Fibroblast of upper back skin (primary cell): ENCODE data around the gene ZNF256.

Source experiments
- DNase-seq: peaks from one replicate; pipeline ENCODE4 v3.0.0-alpha.2; 2013

Gene ZNF256

GRCh38 chr19:57947419-57948134 is at the start of gene ZNF256:
Gene ZNF256 (minus strand): TSS chr19:57947706. CDS start chr19:57947474, 232 bp downstream.
- peak; percentile 92 for DNase-seq

GRCh38 chr19:57992841-57993240 is 45.3 kb upstream of the ZNF256 start:
- DNase-seq = no peak

GRCh38 chr19:57978586-57979289 is 31.2 kb upstream of the ZNF256 start:
- no peak for DNase-seq

- no peak for DNase-seq
Measured at GRCh38 chr19:57974434-57974833, 26.9 kb upstream of the ZNF256 start, which contains the start of gene C19orf18. Gene C19orf18 (minus strand): TSS chr19:57974534. CDS start chr19:57974432, 102 bp downstream.

GRCh38 chr19:57964761-57965160 is 17.3 kb upstream of the ZNF256 start:
- DNase-seq = no peak

GRCh38 chr19:57961785-57962184 is 14.3 kb upstream of the ZNF256 start:
- no peak for DNase-seq

GRCh38 chr19:57954996-57955395 is 7.5 kb upstream of the ZNF256 start:
- no peak for DNase-seq

- no peak for DNase-seq
Measured at GRCh38 chr19:57949702-57950101, 2.2 kb upstream of the ZNF256 start.

GRCh38 chr19:57949296-57949695 is 1.8 kb upstream of the ZNF256 start:
- no peak for DNase-seq

GRCh38 chr19:57947088-57947418 is 453 bp downstream of the ZNF256 start:
- no peak for DNase-seq

GRCh38 chr19:57946316-57946715 is 1.2 kb downstream of the ZNF256 start:
- DNase-seq = no peak

GRCh38 chr19:57941593-57941992 is 5.9 kb downstream of the ZNF256 start:
- no peak for DNase-seq

- no peak for DNase-seq
Measured at GRCh38 chr19:57935731-57936130, 11.8 kb downstream of the ZNF256 start.

- DNase-seq = peak; percentile 82
Measured at GRCh38 chr19:57934820-57935665, 12.5 kb downstream of the ZNF256 start, which contains the start of gene ZNF418. Gene ZNF418 (minus strand): TSS chr19:57935402. CDS start chr19:57933822, 1,580 bp downstream.

GRCh38 chr19:57927587-57927986 is 19.9 kb downstream of the ZNF256 start:
- DNase-seq = no peak

- peak; percentile 96 for DNase-seq
Measured at GRCh38 chr19:57916168-57916995, 31.1 kb downstream of the ZNF256 start, which contains the start of gene ZNF417. Gene ZNF417 (minus strand): TSS chr19:57916592. CDS start chr19:57916411, 181 bp downstream.

- no peak for DNase-seq
Measured at GRCh38 chr19:57914531-57914930, 33.0 kb downstream of the ZNF256 start.

- no peak for DNase-seq
Measured at GRCh38 chr19:57907394-57907793, 40.1 kb downstream of the ZNF256 start.

GRCh38 chr19:57905258-57905657 is 42.2 kb downstream of the ZNF256 start:
- no peak for DNase-seq

- DNase-seq = no peak
Measured at GRCh38 chr19:57903618-57904184, 43.8 kb downstream of the ZNF256 start.

- no peak for DNase-seq
Measured at GRCh38 chr19:57900311-57900710, 47.2 kb downstream of the ZNF256 start.
